ENCODE measurements around the gene CHID1.

GRCh38 chr11:872799-873198, 37.8 kb downstream of the CHID1 start:
- TF ChIP-seq, protein P1, sequence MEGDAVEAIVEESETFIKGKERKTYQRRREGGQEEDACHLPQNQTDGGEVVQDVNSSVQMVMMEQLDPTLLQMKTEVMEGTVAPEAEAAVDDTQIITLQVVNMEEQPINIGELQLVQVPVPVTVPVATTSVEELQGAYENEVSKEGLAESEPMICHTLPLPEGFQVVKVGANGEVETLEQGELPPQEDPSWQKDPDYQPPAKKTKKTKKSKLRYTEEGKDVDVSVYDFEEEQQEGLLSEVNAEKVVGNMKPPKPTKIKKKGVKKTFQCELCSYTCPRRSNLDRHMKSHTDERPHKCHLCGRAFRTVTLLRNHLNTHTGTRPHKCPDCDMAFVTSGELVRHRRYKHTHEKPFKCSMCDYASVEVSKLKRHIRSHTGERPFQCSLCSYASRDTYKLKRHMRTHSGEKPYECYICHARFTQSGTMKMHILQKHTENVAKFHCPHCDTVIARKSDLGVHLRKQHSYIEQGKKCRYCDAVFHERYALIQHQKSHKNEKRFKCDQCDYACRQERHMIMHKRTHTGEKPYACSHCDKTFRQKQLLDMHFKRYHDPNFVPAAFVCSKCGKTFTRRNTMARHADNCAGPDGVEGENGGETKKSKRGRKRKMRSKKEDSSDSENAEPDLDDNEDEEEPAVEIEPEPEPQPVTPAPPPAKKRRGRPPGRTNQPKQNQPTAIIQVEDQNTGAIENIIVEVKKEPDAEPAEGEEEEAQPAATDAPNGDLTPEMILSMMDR (IDR thresholded peaks at IDR 0.05), result no peak
- no peak for TF ChIP-seq EZH2 (IDR thresholded peaks at IDR 0.05)
